HepG2 (cell line): Measurements from ENCODE around the gene GIPC1. TPM values are rescaled to one million over a fixed set of nuclear protein-coding genes. Genes with fewer than 3 reads are reported as not detected.
A peak's percentile ranks its signal among the peaks of the same experiment; 100 is the strongest.

Experiments used
- DZIP1 ChIP-seq: sonication (generic); formaldehyde crosslinking; IDR thresholded peaks from 2 replicates; pipeline ENCODE4 v1.5.0; 2020; ENCODE audit warnings: mild to moderate bottlenecking, missing genetic modification reagents
- HNF4A ChIP-seq: sonication (generic); formaldehyde crosslinking; IDR thresholded peaks from 2 replicates; pipeline ENCODE4 v1.4.0; 2020; ENCODE audit warnings: missing genetic modification reagents
- NFKBIZ ChIP-seq: IDR thresholded peaks from 2 replicates; pipeline ENCODE4 v1.6.1; 2018; ENCODE audit warnings: missing genetic modification reagents, missing compliant biosample characterization
- SNAI1 ChIP-seq: sonication (generic); formaldehyde crosslinking; IDR thresholded peaks from 2 replicates; pipeline ENCODE4 v1.5.0; 2020; ENCODE audit warnings: mild to moderate bottlenecking, missing genetic modification reagents, borderline replicate concordance
- ZHX2 ChIP-seq, 2 experiments: sonication (generic) in 1 of 2; formaldehyde crosslinking in 1 of 2; IDR thresholded peaks; 2 replicates each; pipeline versions ENCODE4 v1.6.1 to v1.9.0; 2014 to 2022; ENCODE audit warnings: antibody characterized with exemption in 1 of 2, borderline replicate concordance in 1 of 2, inconsistent platforms in 1 of 2, low read depth in 1 of 2, missing genetic modification reagents in 1 of 2
- ZNF235 ChIP-seq: sonication (generic); formaldehyde crosslinking; IDR thresholded peaks from 2 replicates; pipeline ENCODE4 v1.8.1; 2023; ENCODE audit warnings: mild to moderate bottlenecking, missing genetic modification reagents, borderline replicate concordance
- ZNF34 ChIP-seq: sonication (generic); formaldehyde crosslinking; IDR thresholded peaks from 2 replicates; pipeline ENCODE4 v1.4.0; 2020; ENCODE audit warnings: mild to moderate bottlenecking, missing genetic modification reagents, borderline replicate concordance
- ZNF44 ChIP-seq: sonication (generic); formaldehyde crosslinking; IDR thresholded peaks from 2 replicates; pipeline ENCODE4 v1.5.1; 2020; ENCODE audit warnings: mild to moderate bottlenecking, missing genetic modification reagents
- ZNF670 ChIP-seq: sonication (generic); formaldehyde crosslinking; IDR thresholded peaks from 2 replicates; pipeline ENCODE4 v1.8.0; 2022; ENCODE audit warnings: mild to moderate bottlenecking, missing genetic modification reagents, borderline replicate concordance
- ZNF782 ChIP-seq: sonication (generic); formaldehyde crosslinking; IDR thresholded peaks from 2 replicates; pipeline ENCODE4 v1.4.0; 2020; ENCODE audit warnings: missing genetic modification reagents, mild to moderate bottlenecking, borderline replicate concordance
- polyA plus RNA-seq, 8 experiments: library from polyadenylated mRNA; depleted of rRNA in 3 of 8; stranded (reverse) in 7 of 8; unstranded in 1 of 8; fragments of >200 nt; fragmentation: Illumina TruSeq in 4 of 8; extraction: Trizol in 4 of 8; gene quantifications; 2 replicates each; pipeline versions ENCODE4 v1.2.1 to v1.2.3, GENCODE V29; 2011 to 2016; ENCODE audit warnings: low read depth in 4 of 8, missing spikeins in 1 of 8, mixed read lengths in 1 of 8; ENCODE audit not compliant: insufficient read depth in 1 of 8
- total RNA-seq, 5 experiments: library from RNA; depleted of rRNA; stranded (reverse); fragments of >200 nt; fragmentation: Illumina TruSeq; extraction: Trizol; gene quantifications; 2 replicates each; pipeline ENCODE4 v1.2.3, GENCODE V29; 2016; ENCODE audit warnings: low read depth in 1 of 5
- TF ChIP-seq, protein P1 (sequence below): sonication (generic); formaldehyde crosslinking; IDR thresholded peaks from 2 replicates; pipeline ENCODE4 v1.4.0; 2020; ENCODE audit warnings: low read depth, mild to moderate bottlenecking, missing genetic modification reagents
- TF ChIP-seq, protein P2 (sequence below): sonication (generic); formaldehyde crosslinking; IDR thresholded peaks from 2 replicates; pipeline ENCODE4 v1.5.1; 2020; ENCODE audit warnings: missing genetic modification reagents, mild to moderate bottlenecking, borderline replicate concordance
- TF ChIP-seq, protein P3 (sequence below): sonication (generic); formaldehyde crosslinking; IDR thresholded peaks from 2 replicates; pipeline ENCODE4 v1.4.0; 2020; ENCODE audit warnings: mild to moderate bottlenecking, missing genetic modification reagents
- TF ChIP-seq, protein P4 (sequence below): sonication (generic); formaldehyde crosslinking; conservative IDR thresholded peaks from 2 replicates; pipeline ENCODE4 v1.8.0; 2022; ENCODE audit warnings: missing genetic modification reagents

Gene GIPC1
- total and polyA plus RNA-seq, 2 of the 13 experiments (the other 11 are each of a cell fraction or from before 2014, with no cell fraction given): 27.1 to 48.1 TPM

DNA sequence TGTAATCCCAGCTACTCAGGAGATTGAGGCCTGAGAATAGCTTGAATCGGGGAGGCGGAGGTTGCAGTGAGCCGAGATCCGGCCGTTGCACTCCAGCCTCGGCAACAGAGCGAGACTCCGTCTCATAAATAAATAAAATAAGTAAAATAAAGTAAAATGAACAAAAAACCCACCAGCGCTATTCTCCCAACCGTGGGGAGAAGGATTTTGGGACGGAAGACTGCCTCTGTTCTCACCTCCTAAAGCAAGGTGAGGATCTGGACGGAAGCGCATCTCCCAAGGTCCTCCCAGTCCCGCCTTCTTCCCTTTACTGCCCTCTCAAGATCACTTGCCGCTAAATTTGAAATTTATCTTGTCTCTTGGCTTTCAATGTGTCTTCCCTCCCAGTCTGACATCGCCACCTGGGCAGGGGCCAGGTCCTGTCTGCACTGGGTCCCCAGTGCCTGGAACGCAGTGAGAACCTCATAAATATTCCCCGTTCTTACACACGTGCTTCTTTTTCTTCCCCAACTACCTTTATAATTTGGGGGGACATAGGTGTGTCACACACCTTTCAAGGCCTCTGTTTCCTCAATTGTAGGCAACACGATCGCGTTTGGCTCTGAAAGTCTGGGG, 23.4 kb upstream of the GIPC1 start (continued):
- TF ChIP-seq, protein P1, sequence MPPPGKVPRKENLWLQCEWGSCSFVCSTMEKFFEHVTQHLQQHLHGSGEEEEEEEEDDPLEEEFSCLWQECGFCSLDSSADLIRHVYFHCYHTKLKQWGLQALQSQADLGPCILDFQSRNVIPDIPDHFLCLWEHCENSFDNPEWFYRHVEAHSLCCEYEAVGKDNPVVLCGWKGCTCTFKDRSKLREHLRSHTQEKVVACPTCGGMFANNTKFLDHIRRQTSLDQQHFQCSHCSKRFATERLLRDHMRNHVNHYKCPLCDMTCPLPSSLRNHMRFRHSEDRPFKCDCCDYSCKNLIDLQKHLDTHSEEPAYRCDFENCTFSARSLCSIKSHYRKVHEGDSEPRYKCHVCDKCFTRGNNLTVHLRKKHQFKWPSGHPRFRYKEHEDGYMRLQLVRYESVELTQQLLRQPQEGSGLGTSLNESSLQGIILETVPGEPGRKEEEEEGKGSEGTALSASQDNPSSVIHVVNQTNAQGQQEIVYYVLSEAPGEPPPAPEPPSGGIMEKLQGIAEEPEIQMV (CRISPR knock-in tag): no peak
- no peak for TF ChIP-seq ZNF34 (CRISPR knock-in tag)
- TF ChIP-seq DZIP1 (CRISPR knock-in tag): no peak
- TF ChIP-seq, protein P2, sequence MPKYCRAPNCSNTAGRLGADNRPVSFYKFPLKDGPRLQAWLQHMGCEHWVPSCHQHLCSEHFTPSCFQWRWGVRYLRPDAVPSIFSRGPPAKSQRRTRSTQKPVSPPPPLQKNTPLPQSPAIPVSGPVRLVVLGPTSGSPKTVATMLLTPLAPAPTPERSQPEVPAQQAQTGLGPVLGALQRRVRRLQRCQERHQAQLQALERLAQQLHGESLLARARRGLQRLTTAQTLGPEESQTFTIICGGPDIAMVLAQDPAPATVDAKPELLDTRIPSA: no peak
- TF ChIP-seq ZNF670 (CRISPR knock-in tag): no peak
- TF ChIP-seq HNF4A (CRISPR knock-in tag): no peak
- 0 out of 2 replicates have a peak, but pooled peaks have one; percentile 27 for TF ChIP-seq ZNF235 (CRISPR knock-in tag)
- TF ChIP-seq, protein P3, sequence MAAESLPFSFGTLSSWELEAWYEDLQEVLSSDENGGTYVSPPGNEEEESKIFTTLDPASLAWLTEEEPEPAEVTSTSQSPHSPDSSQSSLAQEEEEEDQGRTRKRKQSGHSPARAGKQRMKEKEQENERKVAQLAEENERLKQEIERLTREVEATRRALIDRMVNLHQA (CRISPR knock-in tag): no peak
- TF ChIP-seq, protein P4, sequence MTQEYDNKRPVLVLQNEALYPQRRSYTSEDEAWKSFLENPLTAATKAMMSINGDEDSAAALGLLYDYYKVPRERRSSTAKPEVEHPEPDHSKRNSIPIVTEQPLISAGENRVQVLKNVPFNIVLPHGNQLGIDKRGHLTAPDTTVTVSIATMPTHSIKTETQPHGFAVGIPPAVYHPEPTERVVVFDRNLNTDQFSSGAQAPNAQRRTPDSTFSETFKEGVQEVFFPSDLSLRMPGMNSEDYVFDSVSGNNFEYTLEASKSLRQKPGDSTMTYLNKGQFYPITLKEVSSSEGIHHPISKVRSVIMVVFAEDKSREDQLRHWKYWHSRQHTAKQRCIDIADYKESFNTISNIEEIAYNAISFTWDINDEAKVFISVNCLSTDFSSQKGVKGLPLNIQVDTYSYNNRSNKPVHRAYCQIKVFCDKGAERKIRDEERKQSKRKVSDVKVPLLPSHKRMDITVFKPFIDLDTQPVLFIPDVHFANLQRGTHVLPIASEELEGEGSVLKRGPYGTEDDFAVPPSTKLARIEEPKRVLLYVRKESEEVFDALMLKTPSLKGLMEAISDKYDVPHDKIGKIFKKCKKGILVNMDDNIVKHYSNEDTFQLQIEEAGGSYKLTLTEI: no peak
- TF ChIP-seq SNAI1 (CRISPR knock-in tag): 0 out of 2 replicates have a peak, but pooled peaks have one; percentile 70
- TF ChIP-seq ZNF44 (CRISPR knock-in tag): 0 out of 2 replicates have a peak, but pooled peaks have one; percentile 6
- TF ChIP-seq NFKBIZ: 0 out of 2 replicates have a peak, but pooled peaks have one; percentile 12
- no peak for TF ChIP-seq ZHX2 (IDR thresholded peaks at IDR 0.05; ENCODE audit: low read depth)
- no peak for TF ChIP-seq ZHX2 (CRISPR knock-in tag; IDR thresholded peaks at IDR 0.05; ENCODE audit: borderline replicate concordance)
- no peak for TF ChIP-seq ZNF782 (CRISPR knock-in tag)
